Stimulated activated CD4-positive, alpha-beta T cell treated with anti-CD3 and anti-CD28 coated beads, Interleukin-1b, Interleukin-23, amount 100 ng/mL, for 1 hour (primary cell): Measurements from ENCODE around the gene RIC1.
"Not testable (repeated sequence)": the region's sequence is repeated elsewhere in the genome, so short reads cannot be mapped to it uniquely, and the experiment has no call there.

ENCODE experiments used
- DNase-seq, 2 donors: peaks; one replicate each; pipeline ENCODE4 v3.0.0-alpha.2; 2020; ENCODE audit warnings: low read depth in 2 of 2

RIC1 gene

GRCh38 chr9:5624655-5625054 lies 4.3 kb upstream of the RIC1 start:
- no peak for DNase-seq

- DNase-seq, result no peak
Measured at GRCh38 chr9:5626727-5627634, 1.9 kb upstream of the RIC1 start.

GRCh38 chr9:5627686-5628085 lies 1.2 kb upstream of the RIC1 start:
- not testable (repeated sequence) for DNase-seq

GRCh38 chr9:5628183-5628529 lies 751 bp upstream of the RIC1 start:
- no peak for DNase-seq

GRCh38 chr9:5629312-5630080 lies 589 bp downstream of the RIC1 start:
- no peak for DNase-seq

- DNase-seq, result no peak
Measured at GRCh38 chr9:5630081-5630507, 1.2 kb downstream of the RIC1 start.

DNA sequence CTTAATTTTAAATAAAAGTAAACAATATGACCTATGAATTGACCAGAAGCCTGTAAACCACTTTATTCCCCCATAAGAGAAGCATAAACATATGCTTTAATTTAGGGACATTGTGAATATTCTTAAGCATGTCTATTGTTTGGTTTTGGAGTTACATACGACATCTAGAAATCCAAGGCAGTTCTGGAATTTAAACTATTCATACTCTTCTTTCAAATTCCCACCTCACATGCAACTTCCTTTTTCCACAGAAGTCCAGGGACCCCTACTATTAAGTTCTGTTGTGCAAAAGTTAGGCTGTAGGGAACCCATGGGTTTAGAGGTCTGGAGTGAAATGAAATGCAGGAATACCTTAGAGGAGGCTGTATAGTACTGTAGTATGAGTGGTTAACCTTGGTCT lies 2.1 kb downstream of the RIC1 start:
- no peak for DNase-seq

DNA sequence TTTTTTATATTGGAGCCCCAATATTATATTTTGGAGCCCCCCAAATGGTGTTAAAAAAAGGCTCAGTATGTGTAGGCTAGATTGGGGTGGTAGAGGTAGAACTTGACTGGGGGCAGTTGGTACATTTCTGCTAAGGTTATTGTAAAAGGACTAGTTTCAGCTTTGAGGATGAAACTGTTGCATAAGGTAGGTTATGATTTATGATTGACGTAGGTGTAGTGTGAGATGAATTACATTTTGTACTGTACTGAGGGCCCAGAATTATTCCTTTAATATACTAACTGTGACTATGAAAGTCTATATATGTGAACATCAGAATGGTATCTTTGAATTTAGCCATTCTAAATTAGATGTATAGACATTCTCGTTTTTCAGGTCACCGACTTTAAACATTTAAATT lies 3.6 kb downstream of the RIC1 start:
- no peak for DNase-seq

DNA sequence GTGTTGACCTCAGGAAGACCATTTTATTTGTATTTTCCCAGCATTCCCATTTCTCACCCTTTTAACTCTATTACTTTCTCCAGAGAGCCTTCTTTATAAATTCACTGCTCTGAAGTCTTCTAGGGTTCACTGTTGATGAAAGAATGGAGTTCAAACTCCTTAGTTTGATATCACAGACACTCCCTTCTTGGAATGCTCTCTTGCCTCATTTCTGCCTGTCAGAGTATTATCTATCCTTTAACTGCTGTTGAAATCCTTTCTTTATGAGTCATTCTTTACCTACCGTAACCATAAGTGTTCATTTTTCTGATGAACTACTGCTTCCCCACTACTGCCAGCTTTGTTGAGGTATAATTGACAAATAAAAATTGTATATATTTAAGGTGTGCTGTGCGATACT lies 4.3 kb downstream of the RIC1 start:
- DNase-seq, result no peak

- DNase-seq, result no peak
Measured at GRCh38 chr9:5635390-5635789, 6.5 kb downstream of the RIC1 start.

GRCh38 chr9:5639816-5640215 lies 10.9 kb downstream of the RIC1 start:
- no peak for DNase-seq

GRCh38 chr9:5642170-5642569 lies 13.3 kb downstream of the RIC1 start:
- DNase-seq, result no peak

DNA sequence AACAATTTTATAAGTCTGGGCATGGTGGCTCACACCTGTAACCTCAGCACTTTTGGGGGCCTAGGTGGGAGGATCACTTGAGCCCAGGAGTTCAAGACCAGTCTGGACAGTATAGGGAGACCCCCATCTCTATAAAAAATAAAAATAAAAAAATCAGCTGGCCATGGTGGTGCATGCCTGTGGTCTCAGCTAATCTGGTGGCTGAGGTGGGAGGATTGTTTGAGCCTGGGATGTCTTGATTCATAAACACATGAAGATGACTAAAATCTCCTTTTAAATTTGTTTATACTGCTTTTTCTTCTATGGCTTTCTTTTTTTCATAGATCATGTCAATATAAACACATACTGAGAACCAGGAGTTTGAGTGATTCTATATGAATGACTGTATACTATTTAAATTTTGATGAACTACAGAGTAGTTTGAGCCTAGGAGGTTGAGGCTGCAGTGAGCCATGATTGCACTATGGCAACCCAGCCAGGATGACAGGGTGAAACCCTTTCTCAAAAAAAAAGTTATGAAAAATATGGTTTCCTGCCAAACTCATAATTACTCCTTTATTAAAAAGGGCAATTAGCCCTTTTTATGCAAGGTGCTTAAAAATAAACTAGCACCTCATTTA lies 14.2 kb downstream of the RIC1 start:
- no peak for DNase-seq

DNA sequence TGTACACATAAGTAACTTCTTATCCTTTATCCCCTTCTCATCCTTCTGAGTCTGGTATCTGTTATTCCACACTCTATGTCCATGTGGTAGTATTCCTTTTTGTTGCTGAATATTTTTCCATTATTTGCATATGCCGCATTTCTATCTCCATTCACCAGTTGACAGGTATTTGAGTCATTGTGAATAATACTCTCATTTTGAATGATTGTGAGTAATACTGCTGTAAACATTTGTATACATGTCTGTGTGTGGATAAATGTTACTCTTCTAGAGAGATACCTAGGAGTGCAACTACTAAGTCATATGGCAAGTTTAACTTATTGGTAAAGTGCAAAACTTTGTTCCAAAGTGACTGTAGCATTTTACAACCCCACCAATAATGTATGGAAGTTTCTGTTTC lies 15.6 kb downstream of the RIC1 start:
- no peak for DNase-seq

DNA sequence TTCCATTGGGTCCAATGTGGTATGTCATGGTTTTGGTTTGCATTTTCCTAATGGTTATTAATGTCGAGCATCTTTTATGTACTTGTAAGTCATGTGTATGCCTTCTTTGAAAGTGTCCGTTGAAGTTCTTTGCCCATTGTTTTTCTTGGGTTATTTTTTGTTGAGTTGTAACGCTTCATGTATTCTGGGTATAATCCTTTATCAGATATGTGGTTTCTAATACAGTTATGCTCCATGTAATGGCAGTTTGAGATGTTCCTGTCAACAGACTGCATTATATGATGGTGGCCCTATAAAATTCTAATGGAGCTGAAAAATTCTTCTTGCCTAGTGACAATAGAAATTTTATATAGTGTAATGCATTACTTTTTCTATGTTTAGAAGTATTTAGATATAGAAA lies 17.2 kb downstream of the RIC1 start:
- DNase-seq, result no peak

- no peak for DNase-seq
Measured at GRCh38 chr9:5650356-5651105, 21.6 kb downstream of the RIC1 start.

- DNase-seq, result no peak
Measured at GRCh38 chr9:5651246-5651645, 22.3 kb downstream of the RIC1 start.

DNA sequence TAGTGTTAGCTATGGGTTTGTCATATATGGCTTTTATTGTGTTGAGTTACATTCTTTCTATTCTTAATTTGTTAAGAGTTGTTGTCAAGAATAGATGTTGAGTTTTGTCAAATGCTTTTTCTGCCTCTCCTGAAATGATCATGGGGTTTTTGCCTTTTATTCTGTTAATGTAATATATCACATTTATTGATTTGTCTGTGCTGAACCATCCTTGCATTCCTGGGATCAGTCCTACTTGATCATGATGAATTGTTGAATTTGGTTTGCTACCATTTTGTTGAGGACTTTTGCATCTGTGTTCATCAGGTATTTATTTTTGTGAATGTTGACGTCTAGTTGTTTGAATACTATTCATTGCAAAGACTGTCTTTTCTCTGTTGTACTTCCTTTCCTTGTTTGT lies 23.9 kb downstream of the RIC1 start:
- DNase-seq, result no peak

DNA sequence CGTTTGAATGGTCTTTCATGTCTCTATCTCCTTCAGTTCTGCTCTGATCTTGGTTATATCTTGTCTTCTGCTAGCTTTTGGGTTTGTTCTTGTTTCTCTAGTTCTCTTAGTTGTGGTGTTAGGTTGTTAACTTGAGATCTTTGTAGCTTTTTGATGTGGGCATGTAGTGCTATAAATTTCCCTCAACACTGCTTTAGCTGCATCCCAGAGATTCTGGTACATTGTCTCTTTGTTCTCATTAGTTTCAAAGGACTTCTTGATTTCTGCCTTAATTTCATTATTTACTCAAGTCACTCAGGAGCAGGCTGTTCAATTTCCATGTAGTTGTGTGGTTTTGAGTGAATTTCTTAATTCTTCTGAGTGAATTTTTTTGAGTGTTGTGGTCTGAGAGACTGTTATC lies 33.9 kb downstream of the RIC1 start:
- DNase-seq, result not testable (repeated sequence)

- no peak for DNase-seq
Measured at GRCh38 chr9:5665059-5665458, 36.2 kb downstream of the RIC1 start.

- DNase-seq, result no peak
Measured at GRCh38 chr9:5667391-5667790, 38.5 kb downstream of the RIC1 start.

- DNase-seq, result no peak
Measured at GRCh38 chr9:5670079-5670478, 41.2 kb downstream of the RIC1 start.
